SKM-1 treated with dmso at 0.1 percent for 144 hours (cell line): ENCODE results near the gene AXIN2.
A peak's percentile ranks its signal among the peaks of the same experiment; 100 is the strongest.

Source experiments
- DNase-seq: peaks from one replicate; lab custom pipeline; 2025; ENCODE audit not compliant: unreplicated experiment; lab: John Stamatoyannopoulos, UW

AXIN2 gene, protein sequence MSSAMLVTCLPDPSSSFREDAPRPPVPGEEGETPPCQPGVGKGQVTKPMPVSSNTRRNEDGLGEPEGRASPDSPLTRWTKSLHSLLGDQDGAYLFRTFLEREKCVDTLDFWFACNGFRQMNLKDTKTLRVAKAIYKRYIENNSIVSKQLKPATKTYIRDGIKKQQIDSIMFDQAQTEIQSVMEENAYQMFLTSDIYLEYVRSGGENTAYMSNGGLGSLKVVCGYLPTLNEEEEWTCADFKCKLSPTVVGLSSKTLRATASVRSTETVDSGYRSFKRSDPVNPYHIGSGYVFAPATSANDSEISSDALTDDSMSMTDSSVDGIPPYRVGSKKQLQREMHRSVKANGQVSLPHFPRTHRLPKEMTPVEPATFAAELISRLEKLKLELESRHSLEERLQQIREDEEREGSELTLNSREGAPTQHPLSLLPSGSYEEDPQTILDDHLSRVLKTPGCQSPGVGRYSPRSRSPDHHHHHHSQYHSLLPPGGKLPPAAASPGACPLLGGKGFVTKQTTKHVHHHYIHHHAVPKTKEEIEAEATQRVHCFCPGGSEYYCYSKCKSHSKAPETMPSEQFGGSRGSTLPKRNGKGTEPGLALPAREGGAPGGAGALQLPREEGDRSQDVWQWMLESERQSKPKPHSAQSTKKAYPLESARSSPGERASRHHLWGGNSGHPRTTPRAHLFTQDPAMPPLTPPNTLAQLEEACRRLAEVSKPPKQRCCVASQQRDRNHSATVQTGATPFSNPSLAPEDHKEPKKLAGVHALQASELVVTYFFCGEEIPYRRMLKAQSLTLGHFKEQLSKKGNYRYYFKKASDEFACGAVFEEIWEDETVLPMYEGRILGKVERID

DNA sequence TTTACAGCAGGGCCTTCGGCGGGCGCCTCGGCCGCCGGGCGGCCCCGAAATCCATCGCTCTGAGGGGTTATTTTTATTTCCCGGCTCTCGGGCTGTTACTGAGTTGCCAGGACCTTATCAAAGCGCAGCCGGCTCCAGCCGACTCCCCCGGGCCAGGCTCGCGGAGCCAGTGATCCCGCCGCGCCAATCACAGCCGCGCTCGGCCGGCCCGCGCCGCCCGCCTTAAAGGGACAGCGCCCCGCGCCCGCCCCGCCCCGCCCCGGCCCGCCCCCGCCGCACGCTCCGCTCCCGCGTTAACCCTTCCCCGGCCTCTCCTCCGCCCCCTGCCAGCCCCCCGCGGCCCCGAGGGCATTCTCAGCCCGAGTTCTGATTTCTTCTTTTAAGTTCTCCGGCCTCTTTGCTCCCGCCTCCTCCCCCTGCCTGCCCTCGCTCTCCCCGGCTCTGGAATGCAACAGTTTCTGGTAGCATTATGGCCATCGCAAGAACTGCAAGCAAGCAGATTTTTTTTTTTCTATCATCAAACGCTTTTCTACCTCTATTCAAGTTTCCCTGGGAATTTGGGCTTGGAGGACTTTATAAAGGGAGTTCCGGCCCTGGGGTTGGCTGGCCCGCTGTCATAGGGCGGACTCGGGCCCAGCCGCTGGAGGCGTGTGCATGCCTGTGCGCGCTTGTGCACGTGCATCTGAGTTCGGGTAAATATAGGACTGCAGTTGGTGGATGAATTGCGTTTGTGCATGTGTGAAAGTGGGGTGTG lies at the start of gene AXIN2:
AXIN2 (minus strand) TSS at position 197 of the 754 bp plus-strand sequence. CDS start 3,028 bp downstream, outside the sequence.
- peak; percentile 50 for DNase-seq

DNA sequence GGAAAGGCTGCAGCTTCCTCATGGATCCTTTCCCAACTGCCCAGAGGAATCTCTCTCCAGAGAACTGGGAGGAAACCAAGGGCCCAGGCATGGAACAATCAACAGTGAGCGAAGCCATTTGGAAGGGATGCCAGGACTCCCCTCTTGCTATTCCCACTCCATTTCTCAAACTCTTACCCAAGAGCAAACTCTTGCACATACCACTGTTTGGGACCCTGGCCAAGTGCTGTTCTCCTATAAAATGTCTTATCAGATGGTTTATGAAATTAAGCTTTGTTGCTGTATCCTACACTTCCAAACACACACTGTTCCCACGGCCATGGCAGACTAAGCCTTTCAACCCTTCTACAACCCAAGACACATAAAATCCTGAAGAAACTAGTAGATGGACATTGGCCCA lies 48.3 kb upstream of the AXIN2 start:
- DNase-seq = no peak

DNA sequence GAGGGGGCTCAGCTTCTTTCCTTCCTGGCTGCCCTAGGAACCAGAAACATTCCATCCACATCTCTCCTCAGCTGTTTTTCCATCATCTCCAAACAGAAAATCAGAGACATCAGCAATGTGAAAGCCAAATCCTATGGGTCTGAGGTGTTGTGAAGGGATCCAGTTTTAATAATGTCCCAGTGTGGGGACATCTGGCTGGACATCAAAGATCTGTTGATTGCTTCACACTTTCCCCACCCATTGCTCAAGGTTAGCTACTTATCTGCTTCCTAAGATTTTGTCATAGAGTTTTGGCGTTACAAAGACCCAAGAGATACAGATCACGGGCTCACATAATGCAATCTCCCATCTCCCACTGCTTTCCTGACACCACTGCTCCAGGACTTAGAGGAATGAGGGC lies 47.8 kb upstream of the AXIN2 start:
- no peak for DNase-seq

DNA sequence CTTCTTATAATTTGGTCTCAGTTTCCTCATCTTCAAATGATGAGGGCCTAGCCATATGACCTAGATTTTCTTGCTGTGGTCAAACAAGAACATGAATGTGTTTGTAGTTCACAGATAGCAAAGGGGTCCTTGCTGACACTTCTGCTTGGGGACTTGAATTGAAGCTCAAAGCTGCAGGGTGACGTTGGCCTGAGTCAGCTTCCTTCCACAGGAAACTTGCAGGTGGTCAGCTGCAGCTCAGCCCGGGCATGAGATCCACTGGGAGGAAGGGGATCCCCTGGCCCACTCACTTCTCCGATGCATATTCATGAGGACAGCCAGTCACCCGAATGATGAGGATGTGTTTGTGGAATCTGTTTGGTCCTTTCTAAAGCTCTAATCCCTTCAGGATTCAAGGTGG lies 42.6 kb upstream of the AXIN2 start:
- no peak for DNase-seq

DNA sequence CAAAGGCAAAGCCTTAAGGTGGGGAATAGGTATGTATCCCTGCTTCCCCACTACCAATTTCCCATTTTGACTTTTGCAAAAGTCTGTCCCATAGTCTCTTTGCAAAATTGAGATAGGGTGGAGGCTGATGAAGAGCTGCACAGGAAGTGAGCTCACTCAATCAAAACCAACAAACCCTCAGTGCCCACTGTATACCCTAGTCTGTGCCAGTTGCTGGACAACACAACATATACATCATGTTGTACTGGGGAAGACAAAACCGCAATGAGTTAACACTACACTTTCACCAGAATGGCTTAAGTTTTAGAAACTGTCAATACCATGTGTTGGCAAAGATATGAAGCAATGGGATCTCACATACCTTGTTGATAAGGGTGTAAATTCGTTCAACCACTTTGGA lies 40.4 kb upstream of the AXIN2 start:
- no peak for DNase-seq

DNA sequence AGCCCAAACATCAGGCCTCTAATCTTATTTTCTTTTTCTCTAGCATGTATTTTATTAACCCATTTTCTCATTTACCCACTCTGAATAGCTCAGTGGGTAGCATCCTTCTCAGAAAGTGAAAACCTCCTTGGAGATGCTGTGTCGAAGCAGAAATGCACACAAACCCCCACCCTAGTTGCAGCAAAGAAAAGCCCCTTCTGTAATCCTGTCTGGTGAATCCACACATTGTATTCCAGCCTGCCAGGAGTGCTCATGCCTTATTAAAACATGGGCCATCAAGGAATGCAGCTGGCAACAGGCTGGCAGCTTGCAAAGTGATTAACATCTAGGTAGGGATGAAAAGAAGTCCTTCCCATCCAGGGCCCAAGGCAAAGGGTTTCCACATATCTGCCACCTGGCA lies 39.7 kb upstream of the AXIN2 start:
- DNase-seq = no peak

DNA sequence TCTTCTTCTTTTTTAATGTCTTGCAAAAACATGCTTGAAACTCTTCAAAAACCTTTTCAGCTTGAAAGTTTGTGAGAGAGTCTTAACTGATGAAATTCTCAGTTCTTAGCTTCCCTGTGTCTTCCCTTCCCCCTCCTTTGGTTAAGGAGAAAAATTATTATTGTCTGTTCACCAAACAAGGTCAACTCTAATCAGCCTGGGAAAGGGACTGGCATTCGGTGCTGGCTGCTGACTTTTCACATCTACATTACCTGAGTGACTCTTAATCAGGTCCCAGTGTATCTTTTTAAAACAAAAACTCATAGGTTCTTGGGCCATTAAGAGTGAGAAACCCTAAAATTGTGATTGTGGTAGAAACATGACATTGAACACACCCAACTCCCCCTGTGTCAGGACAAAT lies 39.1 kb upstream of the AXIN2 start:
- DNase-seq = no peak

DNA sequence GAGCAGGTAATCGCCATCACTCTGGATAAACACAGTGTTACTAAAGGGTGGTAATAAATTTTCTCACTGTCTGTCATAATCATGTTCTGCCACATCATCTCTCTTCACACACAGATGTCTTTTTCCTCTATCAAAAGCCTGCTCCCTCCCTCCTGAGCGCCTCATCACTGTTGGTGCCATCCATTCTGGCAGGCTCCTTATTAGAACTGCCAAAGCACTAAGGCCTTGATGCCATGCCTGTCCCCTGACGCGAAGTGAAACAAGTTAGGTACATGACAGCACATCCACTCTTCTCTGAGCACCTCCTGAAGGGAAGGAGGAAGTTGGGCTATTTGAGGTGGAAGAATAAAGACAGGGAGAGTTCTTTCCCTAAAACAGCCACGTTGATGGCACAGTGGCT lies 38.2 kb upstream of the AXIN2 start:
- DNase-seq = no peak

DNA sequence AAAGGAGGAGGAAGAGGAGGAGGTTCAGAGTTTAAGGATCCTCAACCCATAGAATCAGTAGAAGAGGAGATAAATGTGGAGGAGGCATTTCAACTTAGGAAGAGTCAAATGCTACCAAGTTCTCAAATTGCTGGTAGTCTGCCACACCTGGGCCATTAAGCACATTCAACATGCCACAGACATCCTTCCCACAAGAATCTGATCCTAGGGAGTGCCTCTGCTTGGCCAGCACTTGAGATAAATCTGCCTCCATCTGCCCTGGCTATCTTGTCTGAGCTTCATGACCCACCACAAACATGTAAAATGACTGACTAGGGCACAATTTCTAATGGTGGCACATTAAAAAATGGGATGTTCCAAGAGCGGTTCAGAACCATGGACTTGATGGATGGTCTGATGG lies 37.3 kb upstream of the AXIN2 start:
- no peak for DNase-seq

DNA sequence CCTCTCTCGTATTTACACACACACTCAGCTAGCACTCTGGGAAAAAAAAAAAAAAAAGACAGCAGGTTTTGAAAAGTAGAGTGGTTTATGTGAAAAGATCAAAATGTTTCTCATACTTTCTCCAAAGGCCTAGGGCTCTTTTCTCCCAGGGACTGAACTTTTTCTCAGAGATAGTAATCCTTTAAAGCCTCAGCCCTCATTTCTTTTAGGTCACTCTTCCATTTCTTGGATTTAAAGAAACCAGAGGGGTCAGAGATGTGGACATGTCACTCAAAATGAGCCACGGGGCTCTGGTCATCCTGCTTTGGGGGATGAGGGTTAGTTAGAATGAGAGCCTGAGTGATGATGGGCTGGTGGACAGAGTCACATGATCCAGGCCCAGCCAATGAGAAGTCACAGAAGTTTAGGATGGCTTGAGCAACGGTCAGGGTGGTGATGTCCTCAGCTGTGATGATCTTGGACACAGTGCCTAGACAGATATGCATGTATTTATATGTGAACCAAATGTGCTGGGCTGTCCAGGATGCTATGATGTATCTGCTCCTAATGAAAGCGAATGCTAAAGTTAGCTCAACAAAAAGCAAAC lies 33.7 kb upstream of the AXIN2 start:
- no peak for DNase-seq

DNA sequence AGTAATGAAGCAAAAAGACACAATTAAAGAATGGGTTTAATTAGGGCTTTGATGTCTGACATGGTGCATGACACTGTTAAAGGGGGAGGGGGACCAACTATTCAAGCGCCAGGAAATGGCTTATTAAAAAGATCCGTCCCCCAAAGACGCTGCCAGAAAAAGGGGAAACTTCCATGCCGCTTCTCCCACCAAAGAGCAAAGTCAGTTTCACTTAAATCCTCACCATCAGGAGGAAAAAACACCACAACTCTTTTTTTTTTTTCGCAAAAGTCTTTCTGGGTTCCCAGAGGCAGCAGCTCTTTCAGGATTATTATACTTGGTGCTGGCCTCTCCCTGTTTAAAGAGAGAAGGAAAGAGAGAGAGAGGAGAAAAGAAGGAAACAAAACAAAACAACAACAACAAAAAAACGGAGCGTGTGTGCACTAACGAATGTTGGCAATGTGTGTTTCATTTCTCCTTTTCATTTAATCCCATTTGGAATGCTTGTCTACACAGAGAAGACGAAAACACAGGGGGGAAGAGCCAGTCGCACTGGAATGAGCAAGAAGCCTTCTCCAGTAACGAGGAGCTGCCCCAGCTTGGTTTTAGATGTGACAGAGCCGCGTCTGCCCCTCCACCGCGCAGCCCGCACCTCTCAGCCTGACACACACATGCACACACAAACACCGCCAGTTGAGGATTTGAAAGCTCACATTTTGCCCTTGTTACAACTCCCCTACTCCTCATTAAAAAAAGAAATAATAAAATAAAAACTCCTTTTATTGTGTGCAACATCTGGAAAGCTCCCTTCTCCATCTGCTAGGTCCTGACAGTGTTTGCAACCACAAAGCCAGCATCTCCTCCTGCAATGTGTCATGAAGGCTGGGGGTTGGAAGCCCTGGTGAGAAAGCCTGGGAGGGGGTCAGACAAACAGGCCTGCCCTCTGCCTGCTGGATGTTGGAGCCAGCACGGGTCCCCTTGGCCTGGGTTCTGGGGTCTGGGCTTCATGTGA lies 32.7 kb upstream of the AXIN2 start:
- no peak for DNase-seq

DNA sequence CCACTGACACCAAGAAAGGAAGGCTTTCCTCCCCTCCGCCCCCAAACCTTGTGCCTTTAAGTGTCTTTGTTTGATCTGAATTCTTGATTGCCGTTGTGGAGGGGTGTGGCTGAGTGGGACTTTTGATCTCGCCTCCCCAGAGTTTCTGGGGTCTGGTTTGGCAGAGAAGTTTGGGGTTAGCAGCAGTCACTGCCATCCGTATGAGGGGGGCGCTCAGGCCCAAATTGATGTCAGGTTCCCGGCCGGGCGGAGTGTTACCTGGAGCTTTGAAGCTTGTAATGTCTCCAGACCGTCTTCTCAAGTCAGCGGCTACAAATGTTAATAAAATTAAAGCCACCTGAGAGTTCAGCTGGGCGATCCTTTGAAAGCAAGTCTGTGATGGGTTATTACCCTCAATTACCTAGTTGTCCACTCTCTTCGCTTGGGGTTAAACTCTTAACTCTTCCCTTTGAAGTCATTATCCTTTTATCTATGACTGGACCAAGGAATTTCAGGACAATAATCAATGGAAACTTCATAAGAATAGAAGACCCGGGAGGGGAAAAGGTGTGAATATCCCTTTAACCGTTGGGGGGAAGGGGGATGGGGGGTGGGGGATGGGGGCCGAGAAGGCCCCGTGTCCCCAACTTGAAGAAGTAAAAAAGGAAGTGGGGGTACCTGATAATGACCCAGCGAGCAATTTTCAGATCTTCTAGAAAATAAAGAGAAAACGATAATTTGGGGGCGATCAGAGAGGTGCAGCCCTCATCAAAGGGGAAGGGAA lies 31.8 kb upstream of the AXIN2 start:
- no peak for DNase-seq

DNA sequence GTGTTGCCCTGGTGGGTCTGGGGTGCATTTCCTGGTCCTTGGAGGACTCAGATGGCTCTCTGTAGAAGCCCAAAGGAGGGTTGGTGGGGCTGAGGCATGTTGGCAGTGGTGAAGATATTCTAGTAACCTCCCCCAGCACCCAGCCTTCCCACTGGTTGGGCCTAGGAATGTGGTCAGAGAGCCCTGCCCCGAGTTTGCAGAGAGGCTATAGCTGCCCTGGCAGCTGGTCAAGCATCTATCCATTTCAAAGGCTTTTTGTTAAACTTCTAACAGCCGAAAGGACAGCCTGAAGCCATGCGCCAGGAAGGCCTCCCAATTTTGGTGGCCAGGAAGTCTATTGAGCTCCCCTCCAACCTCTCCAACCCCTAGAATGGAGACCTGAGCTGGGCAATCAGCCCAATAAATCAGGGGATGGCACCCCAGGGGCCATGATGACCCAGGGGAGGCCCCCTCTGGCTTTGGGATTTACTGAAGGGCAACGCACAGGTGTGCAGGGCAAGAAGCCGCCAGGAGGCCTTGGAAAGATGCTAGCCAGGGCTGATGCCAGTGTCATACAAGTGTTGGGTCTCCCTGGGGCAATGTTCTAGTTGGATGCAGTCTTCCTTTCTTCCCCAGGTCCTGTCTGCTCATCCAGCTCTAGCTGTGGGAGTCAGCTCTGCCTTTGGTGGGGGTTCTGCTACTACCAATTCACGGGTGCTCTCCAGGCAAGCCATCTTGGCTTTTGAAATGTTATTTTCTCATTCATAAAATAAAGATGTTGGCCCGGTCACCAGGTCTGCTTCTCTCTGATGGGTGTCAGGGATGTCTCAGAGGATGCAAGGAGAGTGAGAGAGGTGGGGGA lies 30.9 kb upstream of the AXIN2 start:
- DNase-seq = no peak

DNA sequence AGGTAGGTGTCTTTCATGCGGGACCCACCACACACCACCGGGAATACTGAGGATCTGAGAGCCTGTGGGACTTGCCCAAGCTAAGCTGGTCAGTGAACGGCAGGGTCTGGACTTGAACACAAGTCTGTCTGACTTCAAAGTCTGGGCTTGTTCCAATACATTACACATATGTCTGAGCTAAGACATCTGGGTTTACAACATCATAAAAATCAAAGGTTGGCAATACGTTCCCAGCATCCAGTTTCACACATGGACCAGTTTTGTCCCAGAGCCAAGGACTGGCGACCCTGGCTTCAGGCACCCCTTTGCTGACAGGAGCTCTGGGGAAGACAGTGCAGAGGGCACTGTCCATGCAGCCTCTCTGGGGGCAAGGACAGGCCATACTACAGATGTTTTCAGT lies 27.9 kb upstream of the AXIN2 start:
- DNase-seq = no peak

DNA sequence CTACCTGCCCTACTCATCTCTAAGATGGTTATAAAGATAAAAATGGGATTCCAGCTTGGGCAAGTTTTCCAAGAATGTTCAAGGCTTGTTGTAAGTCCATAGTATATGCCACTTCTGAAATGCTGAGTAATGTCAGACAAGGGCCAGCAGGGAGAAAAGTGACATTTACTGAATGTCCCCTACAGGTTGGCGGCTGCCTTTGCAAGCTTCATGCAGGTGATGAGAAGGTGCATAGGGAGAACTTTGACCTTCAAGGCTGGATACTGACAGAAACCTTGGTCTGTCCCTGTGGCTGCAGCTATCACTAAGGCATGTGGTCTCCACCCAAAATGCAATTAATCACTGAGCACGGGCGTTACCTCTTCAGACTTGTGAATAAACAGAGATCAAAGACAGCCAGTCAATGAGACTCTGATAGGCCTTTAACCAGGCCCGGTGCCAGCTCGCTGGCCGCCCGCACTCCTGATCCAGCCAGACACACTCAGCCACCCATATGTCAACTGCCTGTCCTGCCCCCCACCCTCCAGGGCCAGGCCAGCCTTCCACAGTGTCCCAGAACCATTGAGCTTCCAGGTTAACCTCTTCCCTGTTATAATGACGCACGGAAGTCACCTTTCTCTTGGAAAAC lies 26.8 kb upstream of the AXIN2 start:
- no peak for DNase-seq

DNA sequence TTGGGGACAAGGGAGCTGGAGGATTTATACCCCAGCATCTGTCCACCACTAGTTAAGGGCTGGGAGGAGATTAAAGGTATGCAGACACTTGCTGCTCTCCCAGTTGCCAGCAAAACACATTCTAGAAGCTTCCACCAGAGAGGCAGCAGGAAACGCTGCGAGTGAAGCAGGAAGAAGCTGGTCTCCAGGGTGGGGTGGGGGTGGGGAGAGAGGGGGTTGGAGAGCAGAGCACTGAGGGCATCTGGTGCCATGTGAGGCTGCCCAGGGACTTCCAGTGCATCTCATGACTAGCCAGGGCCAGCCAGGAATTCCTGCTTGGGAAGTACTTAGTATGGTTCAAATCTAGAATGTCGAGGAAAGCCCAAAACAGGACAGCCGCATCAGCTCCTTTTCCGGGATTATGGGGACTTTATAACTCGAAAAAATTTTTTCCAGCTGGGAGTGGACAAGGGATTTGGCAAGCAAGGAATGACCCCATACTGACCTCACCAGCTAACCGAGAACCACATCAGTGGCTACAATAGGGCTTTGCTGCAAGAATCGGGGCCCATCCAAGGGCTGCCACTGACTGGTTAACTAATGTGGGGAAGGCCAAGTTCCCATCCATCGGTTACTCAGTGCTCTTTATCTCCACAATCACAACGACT lies 26.2 kb upstream of the AXIN2 start:
- no peak for DNase-seq

DNA sequence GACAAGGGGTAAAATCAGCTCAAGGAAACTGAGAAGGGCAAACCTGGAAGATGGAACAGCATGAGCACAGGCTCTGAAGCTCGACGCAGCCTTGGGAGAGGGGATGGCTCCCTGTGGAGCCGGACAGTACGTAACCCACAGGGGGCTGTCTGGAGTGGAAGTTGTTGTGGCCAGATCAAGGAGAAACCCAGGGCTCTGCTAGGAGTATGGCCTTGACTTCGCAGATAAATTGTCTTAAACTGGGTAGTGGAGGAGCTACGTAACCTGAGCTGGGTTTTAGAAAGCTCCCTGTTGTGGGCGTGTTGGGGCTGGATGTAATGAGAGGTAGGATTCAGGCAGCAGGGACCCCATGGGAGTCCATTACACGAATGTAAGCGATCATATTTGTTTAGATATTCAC lies 25.5 kb upstream of the AXIN2 start:
- DNase-seq = no peak
